HepG2 (cell line): ENCODE measurements around the gene HAUS1. TPM values are rescaled to one million over a fixed set of nuclear protein-coding genes. Genes with fewer than 3 reads are reported as not detected.
A peak's percentile ranks its signal among the peaks of the same experiment; 100 is the strongest.

ENCODE experiments used
- LCORL ChIP-seq, 2 experiments: fragments of 450-650 bp in 1 of 2; sonication (generic) in 1 of 2; formaldehyde crosslinking in 1 of 2; IDR thresholded peaks; 2 replicates each; pipeline versions ENCODE4 v1.5.0 to v1.6.1; 2017 to 2020; ENCODE audit warnings: antibody characterized with exemption in 1 of 2, missing genetic modification reagents in 1 of 2
- NFE2 ChIP-seq: sonication (generic); formaldehyde crosslinking; IDR thresholded peaks from 2 replicates; pipeline ENCODE4 v1.4.0; 2020; ENCODE audit warnings: missing genetic modification reagents
- PHB2 ChIP-seq: fragments of 450-650 bp; IDR thresholded peaks from 2 replicates; pipeline ENCODE4 v1.6.1; 2018; ENCODE audit not compliant: partially characterized antibody
- SP1 ChIP-seq, 2 experiments: fragments of 450-650 bp in 1 of 2; sonication (generic) in 1 of 2; formaldehyde crosslinking in 1 of 2; IDR thresholded peaks; 2 replicates each; pipeline versions ENCODE4 v1.4.0 to v1.6.1; 2016 to 2020; ENCODE audit warnings: missing genetic modification reagents in 1 of 2
- TBX2 ChIP-seq: sonication (generic); formaldehyde crosslinking; IDR thresholded peaks from 2 replicates; pipeline ENCODE4 v1.5.0; 2020; ENCODE audit warnings: missing genetic modification reagents, mild to moderate bottlenecking, borderline replicate concordance
- U2AF2 ChIP-seq: fragments of 200-400 bp; formaldehyde crosslinking; IDR thresholded peaks from 2 replicates; pipeline ENCODE4 v1.6.1; 2017; ENCODE audit warnings: low read depth, mild to moderate bottlenecking, low read length
- ZBTB21 ChIP-seq: sonication (generic); formaldehyde crosslinking; IDR thresholded peaks from 2 replicates; pipeline ENCODE4 v1.4.0; 2020; ENCODE audit warnings: missing genetic modification reagents
- ZNF251 ChIP-seq: sonication (generic); formaldehyde crosslinking; IDR thresholded peaks from 2 replicates; pipeline ENCODE4 v1.9.0; 2021; ENCODE audit warnings: mild to moderate bottlenecking, missing genetic modification reagents
- ZNF253 ChIP-seq: sonication (generic); formaldehyde crosslinking; IDR thresholded peaks from 2 replicates; pipeline ENCODE4 v1.8.0; 2022; ENCODE audit warnings: mild to moderate bottlenecking, missing genetic modification reagents, borderline replicate concordance
- ZNF260 ChIP-seq: sonication (generic); formaldehyde crosslinking; IDR thresholded peaks from 2 replicates; pipeline ENCODE4 v1.4.0; 2020; ENCODE audit warnings: missing genetic modification reagents, low read depth, mild to moderate bottlenecking, borderline replicate concordance
- ZSCAN20 ChIP-seq: sonication (generic); formaldehyde crosslinking; IDR thresholded peaks from 2 replicates; pipeline ENCODE4 v1.4.0; 2020; ENCODE audit warnings: missing genetic modification reagents, mild to moderate bottlenecking, borderline replicate concordance
- polyA plus RNA-seq, 8 experiments: library from polyadenylated mRNA; depleted of rRNA in 3 of 8; stranded (reverse) in 7 of 8; unstranded in 1 of 8; fragments of >200 nt; fragmentation: Illumina TruSeq in 4 of 8; extraction: Trizol in 4 of 8; gene quantifications; 2 replicates each; pipeline versions ENCODE4 v1.2.1 to v1.2.3, GENCODE V29; 2011 to 2016; ENCODE audit warnings: low read depth in 4 of 8, missing spikeins in 1 of 8, mixed read lengths in 1 of 8; ENCODE audit not compliant: insufficient read depth in 1 of 8
- total RNA-seq, 5 experiments: library from RNA; depleted of rRNA; stranded (reverse); fragments of >200 nt; fragmentation: Illumina TruSeq; extraction: Trizol; gene quantifications; 2 replicates each; pipeline ENCODE4 v1.2.3, GENCODE V29; 2016; ENCODE audit warnings: low read depth in 1 of 5
- TF ChIP-seq, protein P1 (sequence below): sonication (generic); formaldehyde crosslinking; IDR thresholded peaks from 2 replicates; pipeline ENCODE4 v1.8.0; 2022; ENCODE audit warnings: missing genetic modification reagents, mild to moderate bottlenecking, moderate library complexity, borderline replicate concordance
- TF ChIP-seq, protein P2 (sequence below): sonication (generic); formaldehyde crosslinking; IDR thresholded peaks from 2 replicates; pipeline ENCODE4 v1.5.0; 2020; ENCODE audit warnings: mild to moderate bottlenecking, missing genetic modification reagents
- TF ChIP-seq, protein P3 (sequence below): sonication (generic); formaldehyde crosslinking; IDR thresholded peaks from 2 replicates; pipeline ENCODE4 v1.4.0; 2020; ENCODE audit warnings: mild to moderate bottlenecking, missing genetic modification reagents, borderline replicate concordance
- TF ChIP-seq, protein P4 (sequence below): sonication (generic); formaldehyde crosslinking; conservative IDR thresholded peaks from 2 replicates; pipeline ENCODE4 v1.4.0; 2020; ENCODE audit warnings: mild to moderate bottlenecking, missing genetic modification reagents, moderate library complexity

HAUS1 gene
- total and polyA plus RNA-seq, 2 of the 13 experiments (the other 11 are each of a cell fraction or from before 2014, with no cell fraction given) = 20.6 to 59.2 TPM

DNA sequence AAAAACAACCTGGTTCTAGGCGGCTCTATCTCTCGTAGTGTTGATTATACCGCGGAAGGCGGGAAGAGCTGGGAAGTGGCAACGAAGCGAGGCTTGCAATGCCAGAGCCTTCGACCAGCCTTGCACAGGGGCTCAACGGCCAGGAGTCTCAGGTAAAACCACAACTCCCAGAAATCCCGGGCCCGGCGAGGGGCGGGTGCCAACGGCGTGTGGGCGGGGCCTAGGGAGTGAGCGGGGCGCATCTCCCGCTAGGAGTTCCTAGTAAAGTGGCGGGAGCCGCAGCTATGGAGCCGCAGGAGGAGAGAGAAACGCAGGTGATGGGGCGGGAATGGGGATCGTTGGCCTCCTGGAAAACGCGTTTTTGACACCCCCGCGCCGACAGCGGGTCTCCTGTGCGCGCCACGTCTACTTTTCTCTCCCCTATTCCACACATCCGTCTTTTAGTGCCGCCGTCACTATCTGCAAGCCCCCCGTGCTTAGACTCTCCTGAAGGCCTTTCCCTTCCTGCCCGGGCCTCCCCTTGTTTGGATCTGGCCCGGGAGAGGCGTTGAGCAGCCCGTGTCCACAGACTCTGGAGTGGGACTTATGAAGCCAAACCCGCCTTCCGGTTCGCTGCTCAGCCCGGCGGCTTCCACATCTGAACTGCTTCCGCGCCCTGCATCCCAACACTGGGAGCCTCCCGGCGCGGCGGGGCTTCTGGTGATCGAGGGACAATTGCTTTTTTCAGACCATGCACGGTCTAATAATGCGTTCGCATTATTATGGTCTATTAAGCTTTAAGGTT, at the start of gene HAUS1 (continued):
- TF ChIP-seq ZNF251 (CRISPR knock-in tag) (no peak), NFE2 (CRISPR knock-in tag) (no peak), ZNF253 (no peak), LCORL (IDR thresholded peaks at IDR 0.05) (no peak), LCORL (CRISPR knock-in tag; IDR thresholded peaks at IDR 0.05) (peak; percentile 80), PHB2 (no peak), SP1 (IDR thresholded peaks at IDR 0.05) (no peak), SP1 (CRISPR knock-in tag; IDR thresholded peaks at IDR 0.05) (peak; percentile 93), ZNF260 (no peak), TBX2 (CRISPR knock-in tag) (peak; percentile 50), ZBTB21 (CRISPR knock-in tag) (no peak), U2AF2 (no peak), ZSCAN20 (CRISPR knock-in tag) (peak; percentile 81; the same call in 1 of the 2 replicates)
- TF ChIP-seq, protein P1, sequence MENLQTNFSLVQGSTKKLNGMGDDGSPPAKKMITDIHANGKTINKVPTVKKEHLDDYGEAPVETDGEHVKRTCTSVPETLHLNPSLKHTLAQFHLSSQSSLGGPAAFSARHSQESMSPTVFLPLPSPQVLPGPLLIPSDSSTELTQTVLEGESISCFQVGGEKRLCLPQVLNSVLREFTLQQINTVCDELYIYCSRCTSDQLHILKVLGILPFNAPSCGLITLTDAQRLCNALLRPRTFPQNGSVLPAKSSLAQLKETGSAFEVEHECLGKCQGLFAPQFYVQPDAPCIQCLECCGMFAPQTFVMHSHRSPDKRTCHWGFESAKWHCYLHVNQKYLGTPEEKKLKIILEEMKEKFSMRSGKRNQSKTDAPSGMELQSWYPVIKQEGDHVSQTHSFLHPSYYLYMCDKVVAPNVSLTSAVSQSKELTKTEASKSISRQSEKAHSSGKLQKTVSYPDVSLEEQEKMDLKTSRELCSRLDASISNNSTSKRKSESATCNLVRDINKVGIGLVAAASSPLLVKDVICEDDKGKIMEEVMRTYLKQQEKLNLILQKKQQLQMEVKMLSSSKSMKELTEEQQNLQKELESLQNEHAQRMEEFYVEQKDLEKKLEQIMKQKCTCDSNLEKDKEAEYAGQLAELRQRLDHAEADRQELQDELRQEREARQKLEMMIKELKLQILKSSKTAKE (CRISPR knock-in tag) = no peak
- TF ChIP-seq, protein P2, sequence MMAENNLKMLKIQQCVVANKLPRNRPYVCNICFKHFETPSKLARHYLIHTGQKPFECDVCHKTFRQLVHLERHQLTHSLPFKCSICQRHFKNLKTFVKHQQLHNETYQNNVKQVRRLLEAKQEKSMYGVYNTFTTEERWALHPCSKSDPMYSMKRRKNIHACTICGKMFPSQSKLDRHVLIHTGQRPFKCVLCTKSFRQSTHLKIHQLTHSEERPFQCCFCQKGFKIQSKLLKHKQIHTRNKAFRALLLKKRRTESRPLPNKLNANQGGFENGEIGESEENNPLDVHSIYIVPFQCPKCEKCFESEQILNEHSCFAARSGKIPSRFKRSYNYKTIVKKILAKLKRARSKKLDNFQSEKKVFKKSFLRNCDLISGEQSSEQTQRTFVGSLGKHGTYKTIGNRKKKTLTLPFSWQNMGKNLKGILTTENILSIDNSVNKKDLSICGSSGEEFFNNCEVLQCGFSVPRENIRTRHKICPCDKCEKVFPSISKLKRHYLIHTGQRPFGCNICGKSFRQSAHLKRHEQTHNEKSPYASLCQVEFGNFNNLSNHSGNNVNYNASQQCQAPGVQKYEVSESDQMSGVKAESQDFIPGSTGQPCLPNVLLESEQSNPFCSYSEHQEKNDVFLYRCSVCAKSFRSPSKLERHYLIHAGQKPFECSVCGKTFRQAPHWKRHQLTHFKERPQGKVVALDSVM (CRISPR knock-in tag) = peak; percentile 57
- TF ChIP-seq, protein P3, sequence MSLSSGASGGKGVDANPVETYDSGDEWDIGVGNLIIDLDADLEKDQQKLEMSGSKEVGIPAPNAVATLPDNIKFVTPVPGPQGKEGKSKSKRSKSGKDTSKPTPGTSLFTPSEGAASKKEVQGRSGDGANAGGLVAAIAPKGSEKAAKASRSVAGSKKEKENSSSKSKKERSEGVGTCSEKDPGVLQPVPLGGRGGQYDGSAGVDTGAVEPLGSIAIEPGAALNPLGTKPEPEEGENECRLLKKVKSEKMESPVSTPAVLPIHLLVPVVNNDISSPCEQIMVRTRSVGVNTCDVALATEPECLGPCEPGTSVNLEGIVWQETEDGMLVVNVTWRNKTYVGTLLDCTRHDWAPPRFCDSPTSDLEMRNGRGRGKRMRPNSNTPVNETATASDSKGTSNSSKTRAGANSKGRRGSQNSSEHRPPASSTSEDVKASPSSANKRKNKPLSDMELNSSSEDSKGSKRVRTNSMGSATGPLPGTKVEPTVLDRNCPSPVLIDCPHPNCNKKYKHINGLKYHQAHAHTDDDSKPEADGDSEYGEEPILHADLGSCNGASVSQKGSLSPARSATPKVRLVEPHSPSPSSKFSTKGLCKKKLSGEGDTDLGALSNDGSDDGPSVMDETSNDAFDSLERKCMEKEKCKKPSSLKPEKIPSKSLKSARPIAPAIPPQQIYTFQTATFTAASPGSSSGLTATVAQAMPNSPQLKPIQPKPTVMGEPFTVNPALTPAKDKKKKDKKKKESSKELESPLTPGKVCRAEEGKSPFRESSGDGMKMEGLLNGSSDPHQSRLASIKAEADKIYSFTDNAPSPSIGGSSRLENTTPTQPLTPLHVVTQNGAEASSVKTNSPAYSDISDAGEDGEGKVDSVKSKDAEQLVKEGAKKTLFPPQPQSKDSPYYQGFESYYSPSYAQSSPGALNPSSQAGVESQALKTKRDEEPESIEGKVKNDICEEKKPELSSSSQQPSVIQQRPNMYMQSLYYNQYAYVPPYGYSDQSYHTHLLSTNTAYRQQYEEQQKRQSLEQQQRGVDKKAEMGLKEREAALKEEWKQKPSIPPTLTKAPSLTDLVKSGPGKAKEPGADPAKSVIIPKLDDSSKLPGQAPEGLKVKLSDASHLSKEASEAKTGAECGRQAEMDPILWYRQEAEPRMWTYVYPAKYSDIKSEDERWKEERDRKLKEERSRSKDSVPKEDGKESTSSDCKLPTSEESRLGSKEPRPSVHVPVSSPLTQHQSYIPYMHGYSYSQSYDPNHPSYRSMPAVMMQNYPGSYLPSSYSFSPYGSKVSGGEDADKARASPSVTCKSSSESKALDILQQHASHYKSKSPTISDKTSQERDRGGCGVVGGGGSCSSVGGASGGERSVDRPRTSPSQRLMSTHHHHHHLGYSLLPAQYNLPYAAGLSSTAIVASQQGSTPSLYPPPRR (CRISPR knock-in tag) = no peak
- TF ChIP-seq, protein P4, sequence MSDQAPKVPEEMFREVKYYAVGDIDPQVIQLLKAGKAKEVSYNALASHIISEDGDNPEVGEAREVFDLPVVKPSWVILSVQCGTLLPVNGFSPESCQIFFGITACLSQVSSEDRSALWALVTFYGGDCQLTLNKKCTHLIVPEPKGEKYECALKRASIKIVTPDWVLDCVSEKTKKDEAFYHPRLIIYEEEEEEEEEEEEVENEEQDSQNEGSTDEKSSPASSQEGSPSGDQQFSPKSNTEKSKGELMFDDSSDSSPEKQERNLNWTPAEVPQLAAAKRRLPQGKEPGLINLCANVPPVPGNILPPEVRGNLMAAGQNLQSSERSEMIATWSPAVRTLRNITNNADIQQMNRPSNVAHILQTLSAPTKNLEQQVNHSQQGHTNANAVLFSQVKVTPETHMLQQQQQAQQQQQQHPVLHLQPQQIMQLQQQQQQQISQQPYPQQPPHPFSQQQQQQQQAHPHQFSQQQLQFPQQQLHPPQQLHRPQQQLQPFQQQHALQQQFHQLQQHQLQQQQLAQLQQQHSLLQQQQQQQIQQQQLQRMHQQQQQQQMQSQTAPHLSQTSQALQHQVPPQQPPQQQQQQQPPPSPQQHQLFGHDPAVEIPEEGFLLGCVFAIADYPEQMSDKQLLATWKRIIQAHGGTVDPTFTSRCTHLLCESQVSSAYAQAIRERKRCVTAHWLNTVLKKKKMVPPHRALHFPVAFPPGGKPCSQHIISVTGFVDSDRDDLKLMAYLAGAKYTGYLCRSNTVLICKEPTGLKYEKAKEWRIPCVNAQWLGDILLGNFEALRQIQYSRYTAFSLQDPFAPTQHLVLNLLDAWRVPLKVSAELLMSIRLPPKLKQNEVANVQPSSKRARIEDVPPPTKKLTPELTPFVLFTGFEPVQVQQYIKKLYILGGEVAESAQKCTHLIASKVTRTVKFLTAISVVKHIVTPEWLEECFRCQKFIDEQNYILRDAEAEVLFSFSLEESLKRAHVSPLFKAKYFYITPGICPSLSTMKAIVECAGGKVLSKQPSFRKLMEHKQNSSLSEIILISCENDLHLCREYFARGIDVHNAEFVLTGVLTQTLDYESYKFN = peak; percentile 35; the same call in 1 of the 2 replicates
